ENCODE data around the gene ADARB1. TPM values are rescaled to one million over a fixed set of nuclear protein-coding genes. Genes with fewer than 3 reads are reported as not detected.

ADARB1 gene
- total and polyA plus RNA-seq, 2 of the 8 experiments (the other 6 are each of a cell fraction or from before 2014, with no cell fraction given), result 4.7 to 14.9 TPM

GRCh38 chr21:45111703-45112102 lies 37.3 kb downstream of the ADARB1 start:
- Histone ChIP-seq H2BK5ac (ENCODE audit: low read depth, low read length) (no peak overlapping the region), H3K14ac (ENCODE audit: insufficient read length) (no peak overlapping the region), H2BK12ac (ENCODE audit: low read depth, low read length) (no peak overlapping the region), H4K8ac (ENCODE audit: extremely low read depth, insufficient read depth, low read length) (no peak overlapping the region), H3K4me3 (ENCODE audit: extremely low read depth in 1 of 4, insufficient read depth in 2 of 4, low read depth in 3 of 4, low read length in 4 of 4) (no peak overlapping the region), H3K79me2 (ENCODE audit: control insufficient read depth in 1 of 2, insufficient read depth in 2 of 2, low read length in 2 of 2) (no peaks in the 10 kb centered on the region), H4K20me1 (replicated peaks in 1 of 2; ENCODE audit: control insufficient read depth in 1 of 2, insufficient read depth in 2 of 2, low read length in 2 of 2) (peaks cover 0 to 4% of the 10 kb centered on the region in 2 experiments), H3K4me1 (replicated peaks in 1 of 4; ENCODE audit: control insufficient read depth in 3 of 4, insufficient read depth in 4 of 4, low read length in 3 of 4) (no peaks in the 10 kb centered on the region), H2AFZ (ENCODE audit: low read length) (no peak overlapping the region), H2BK120ac (replicated peaks; ENCODE audit: low read depth, low read length) (no peak overlapping the region), H3K9ac (replicated peaks in 1 of 4; ENCODE audit: extremely low read depth in 1 of 4, low read depth in 3 of 4, low read length in 3 of 4) (no peak overlapping the region), H3K27ac (ENCODE audit: low read depth, low read length) (no peak overlapping the region), H3K4ac (replicated peaks; ENCODE audit: insufficient read length, low read depth, low read length) (no peak overlapping the region), H4K91ac (replicated peaks; ENCODE audit: insufficient read length, low read length) (no peak overlapping the region), H4K5ac (ENCODE audit: insufficient read length, low read depth, low read length) (no peak overlapping the region), H3K36me3 (ENCODE audit: control insufficient read depth in 2 of 4, insufficient read depth in 4 of 4, low read length in 3 of 4) (no peaks in the 10 kb centered on the region), H2AK5ac (ENCODE audit: low read depth, low read length) (no peak overlapping the region), H3K9me3 (ENCODE audit: insufficient read depth in 2 of 2, low read depth in 1 of 2, low read length in 1 of 2) (no peaks in the 10 kb centered on the region), H3K56ac (replicated peaks; ENCODE audit: insufficient read length, low read depth, low read length) (no peak overlapping the region), H3K23me2 (ENCODE audit: low read depth, low read length) (no peaks in the 10 kb centered on the region), H3K79me1 (ENCODE audit: low read depth, low read length) (peaks cover 2% of the 10 kb centered on the region; the same call in 1 of the 2 replicates), H2BK20ac (ENCODE audit: low read length) (no peak overlapping the region), H3K27me3 (replicated peaks in 1 of 4; ENCODE audit: control insufficient read depth in 3 of 4, extremely low read depth in 1 of 4, insufficient read depth in 3 of 4, low read length in 3 of 4) (no peaks in the 10 kb centered on the region), H3K23ac (ENCODE audit: insufficient read length) (no peak overlapping the region), H2BK15ac (ENCODE audit: low read length) (no peak overlapping the region), H3K4me2 (ENCODE audit: insufficient read depth in 1 of 2, low read depth in 2 of 2, low read length in 2 of 2) (no peak overlapping the region), H3K18ac (ENCODE audit: extremely low read depth, low read length) (no peak overlapping the region)
- FAIRE-seq, result no peak
- DNase-seq (ENCODE audit: low read depth in 1 of 2, low spot score in 2 of 2), result no peak
- WGBS, 2 experiments (ENCODE audit: extremely low coverage in 1 of 2, insufficient coverage in 1 of 2, insufficient read length in 1 of 2, insufficient replicate concordance in 2 of 2, low coverage in 1 of 2, low lambda C conversion rate in 2 of 2, missing lambda C conversion rate in 1 of 2), result 89% methylated on average over 5 of the region's 5 CpGs; no CpG with 5 or more reads in 1 of the 2 experiments
- TF ChIP-seq SIN3A (conservative IDR thresholded peaks at IDR 0.05 in 1 of 2, IDR thresholded peaks at IDR 0.05 in 1 of 2; ENCODE audit: low read depth in 1 of 2, low read length in 2 of 2), result no peak
- CTCF ChIA-PET (ENCODE audit: partially characterized antibody), result interaction anchor here (0.8 to 1.9 kb wide), 3 partner anchors 9 to 17 kb away, joined by 3 to 5 read pairs (median 3); no protein-coding TSS in a partner anchor
- POLR2A ChIA-PET (ENCODE audit: partially characterized antibody), result no interaction called here

Data from H1 (cell line).